Measurements from ENCODE around the gene EXT2.

The EXT2 gene

DNA sequence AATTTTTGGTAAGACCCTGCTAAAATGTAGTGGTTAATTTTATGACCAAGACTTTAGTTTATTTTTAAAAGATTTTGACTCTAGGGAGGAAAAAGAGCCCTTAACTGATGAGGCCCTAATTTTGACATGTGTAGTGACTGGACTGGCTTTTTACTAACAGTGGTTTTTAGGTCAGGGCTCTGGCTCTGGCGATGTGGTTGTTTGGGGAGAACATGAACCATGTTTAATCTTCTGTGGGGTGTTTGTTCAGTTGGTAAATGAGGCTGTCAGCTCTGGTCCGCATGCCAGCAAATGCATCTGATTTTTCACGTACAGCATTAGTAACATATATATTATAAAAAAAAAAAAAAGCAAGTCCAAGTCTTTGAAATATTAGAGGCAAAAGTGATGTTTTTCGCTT is 104.3 kb downstream of the EXT2 start:
- no peaks in the 10 kb centered on the region for H3K9me3 ChIP-seq (ENCODE audit: insufficient read depth, low read depth, low read length)
- no peaks in the 10 kb centered on the region for H3K4me1 ChIP-seq (ENCODE audit: insufficient read depth, low read length, poor library complexity, severe bottlenecking)
- no peaks in the 10 kb centered on the region for H3K27me3 ChIP-seq (ENCODE audit: insufficient read depth, low read length, poor library complexity, severe bottlenecking)
- H3K79me2 ChIP-seq (ENCODE audit: insufficient read depth, low read length), result no peaks in the 10 kb centered on the region
- H3K9me2 ChIP-seq (replicated peaks; ENCODE audit: low read depth, low read length), result no peaks in the 10 kb centered on the region
- no peak for TF ChIP-seq EZH2phosphoT487 (IDR thresholded peaks at IDR 0.05; ENCODE audit: borderline replicate concordance)
- TF ChIP-seq, protein P1, sequence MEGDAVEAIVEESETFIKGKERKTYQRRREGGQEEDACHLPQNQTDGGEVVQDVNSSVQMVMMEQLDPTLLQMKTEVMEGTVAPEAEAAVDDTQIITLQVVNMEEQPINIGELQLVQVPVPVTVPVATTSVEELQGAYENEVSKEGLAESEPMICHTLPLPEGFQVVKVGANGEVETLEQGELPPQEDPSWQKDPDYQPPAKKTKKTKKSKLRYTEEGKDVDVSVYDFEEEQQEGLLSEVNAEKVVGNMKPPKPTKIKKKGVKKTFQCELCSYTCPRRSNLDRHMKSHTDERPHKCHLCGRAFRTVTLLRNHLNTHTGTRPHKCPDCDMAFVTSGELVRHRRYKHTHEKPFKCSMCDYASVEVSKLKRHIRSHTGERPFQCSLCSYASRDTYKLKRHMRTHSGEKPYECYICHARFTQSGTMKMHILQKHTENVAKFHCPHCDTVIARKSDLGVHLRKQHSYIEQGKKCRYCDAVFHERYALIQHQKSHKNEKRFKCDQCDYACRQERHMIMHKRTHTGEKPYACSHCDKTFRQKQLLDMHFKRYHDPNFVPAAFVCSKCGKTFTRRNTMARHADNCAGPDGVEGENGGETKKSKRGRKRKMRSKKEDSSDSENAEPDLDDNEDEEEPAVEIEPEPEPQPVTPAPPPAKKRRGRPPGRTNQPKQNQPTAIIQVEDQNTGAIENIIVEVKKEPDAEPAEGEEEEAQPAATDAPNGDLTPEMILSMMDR (conservative IDR thresholded peaks at IDR 0.05; ENCODE audit: low read length), result no peak
- H3F3A ChIP-seq (ENCODE audit: low read depth), result no peaks in the 10 kb centered on the region
- peaks cover 42% of the 10 kb centered on the region; the same call in 1 of the 2 replicates for H3K36me3 ChIP-seq (ENCODE audit: insufficient read depth, low read length)
- H2AFZ ChIP-seq (ENCODE audit: low read length), result no peak overlapping the region
- H3K9ac ChIP-seq (ENCODE audit: low read depth, low read length, poor library complexity, severe bottlenecking), result no peak overlapping the region
- H4K20me1 ChIP-seq (ENCODE audit: insufficient read depth, low read length, poor library complexity, severe bottlenecking), result no peaks in the 10 kb centered on the region
- no peak overlapping the region for H3K4me3 ChIP-seq (ENCODE audit: low read length, poor library complexity, severe bottlenecking)
- H3K4me2 ChIP-seq (ENCODE audit: low read depth, low read length, poor library complexity, severe bottlenecking), result no peak overlapping the region

DNA sequence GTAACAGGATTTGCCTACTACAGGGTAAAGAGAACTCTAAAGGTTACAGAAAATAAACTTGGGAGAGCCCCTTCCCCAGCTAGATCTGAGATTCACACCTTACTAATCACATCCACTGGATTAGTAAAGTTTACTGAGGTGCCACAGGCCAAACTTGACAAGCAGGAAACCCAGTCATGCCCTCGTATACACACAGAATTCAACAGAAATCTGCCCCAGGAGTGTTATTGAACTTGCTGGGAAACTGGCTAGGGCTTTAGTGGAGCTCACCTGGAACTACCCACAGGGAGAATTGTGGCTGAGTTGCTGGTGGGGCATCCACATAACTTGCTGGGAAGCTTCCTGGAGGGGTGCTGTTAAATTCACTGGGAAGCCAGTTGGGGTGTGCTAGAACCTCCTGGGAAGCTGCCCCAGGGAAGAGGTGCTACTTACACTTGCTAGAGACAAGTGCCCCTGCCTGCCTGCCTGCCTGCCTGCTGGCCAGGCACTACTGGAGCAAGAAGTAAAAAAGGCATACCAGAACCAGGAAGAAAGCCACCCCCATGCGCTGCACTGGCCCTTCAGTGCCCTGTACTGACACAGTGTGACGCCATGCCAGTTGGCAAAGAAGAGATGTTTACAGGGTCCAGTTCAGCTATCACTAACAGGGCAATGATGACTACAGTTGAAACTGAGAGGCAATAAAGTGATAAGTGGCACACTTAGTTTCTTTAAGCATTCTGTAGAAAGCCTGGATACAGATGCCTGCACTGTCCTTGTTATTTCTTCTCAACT is 108.0 kb downstream of the EXT2 start:
- H2AFZ ChIP-seq (ENCODE audit: low read length), result no peak overlapping the region
- no peaks in the 10 kb centered on the region for H3F3A ChIP-seq (ENCODE audit: low read depth)
- no peak overlapping the region for H3K9ac ChIP-seq (ENCODE audit: low read depth, low read length, poor library complexity, severe bottlenecking)
- no peaks in the 10 kb centered on the region for H3K79me2 ChIP-seq (ENCODE audit: insufficient read depth, low read length)
- H3K9me3 ChIP-seq (ENCODE audit: insufficient read depth, low read depth, low read length), result no peaks in the 10 kb centered on the region
- TF ChIP-seq, protein P1 (conservative IDR thresholded peaks at IDR 0.05; ENCODE audit: low read length), result no peak
- TF ChIP-seq EZH2phosphoT487 (IDR thresholded peaks at IDR 0.05; ENCODE audit: borderline replicate concordance), result no peak
- no peaks in the 10 kb centered on the region for H3K4me1 ChIP-seq (ENCODE audit: insufficient read depth, low read length, poor library complexity, severe bottlenecking)
- no peak overlapping the region for H3K4me2 ChIP-seq (ENCODE audit: low read depth, low read length, poor library complexity, severe bottlenecking)
- no peaks in the 10 kb centered on the region for H3K9me2 ChIP-seq (replicated peaks; ENCODE audit: low read depth, low read length)
- H3K27me3 ChIP-seq (ENCODE audit: insufficient read depth, low read length, poor library complexity, severe bottlenecking), result no peaks in the 10 kb centered on the region
- peaks cover 44% of the 10 kb centered on the region; the same call in 1 of the 2 replicates for H3K36me3 ChIP-seq (ENCODE audit: insufficient read depth, low read length)
- no peak overlapping the region for H3K4me3 ChIP-seq (ENCODE audit: low read length, poor library complexity, severe bottlenecking)
- no peaks in the 10 kb centered on the region for H4K20me1 ChIP-seq (ENCODE audit: insufficient read depth, low read length, poor library complexity, severe bottlenecking)

DNA sequence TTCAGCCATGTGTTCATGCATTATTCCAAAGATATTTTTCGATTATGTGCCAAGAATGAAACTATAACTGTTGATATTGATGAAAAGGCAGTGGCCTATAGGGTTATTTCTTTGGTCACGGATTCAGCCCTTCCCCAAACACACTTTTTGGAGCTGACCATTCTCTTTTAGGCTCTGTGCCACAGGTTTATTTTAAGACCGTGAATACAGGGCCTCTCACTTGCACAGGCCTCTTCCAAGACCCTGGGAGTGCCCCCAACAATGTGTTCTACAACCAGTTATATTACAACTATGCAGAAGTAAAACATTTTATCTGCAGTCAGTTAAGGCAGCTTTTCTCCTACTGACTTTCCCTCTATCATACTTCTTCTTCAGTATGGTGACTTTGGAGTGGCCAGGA is 109.9 kb downstream of the EXT2 start:
- Histone ChIP-seq H4K20me1 (ENCODE audit: insufficient read depth, low read length, poor library complexity, severe bottlenecking) (no peaks in the 10 kb centered on the region), H3K4me3 (ENCODE audit: low read length, poor library complexity, severe bottlenecking) (no peak overlapping the region), H3K9ac (ENCODE audit: low read depth, low read length, poor library complexity, severe bottlenecking) (no peak overlapping the region), H3K79me2 (ENCODE audit: insufficient read depth, low read length) (no peaks in the 10 kb centered on the region), H3K4me1 (ENCODE audit: insufficient read depth, low read length, poor library complexity, severe bottlenecking) (no peaks in the 10 kb centered on the region), H2AFZ (ENCODE audit: low read length) (no peak overlapping the region), H3K27me3 (ENCODE audit: insufficient read depth, low read length, poor library complexity, severe bottlenecking) (no peaks in the 10 kb centered on the region), H3K9me3 (ENCODE audit: insufficient read depth, low read depth, low read length) (no peaks in the 10 kb centered on the region), H3K4me2 (ENCODE audit: low read depth, low read length, poor library complexity, severe bottlenecking) (no peak overlapping the region), H3F3A (ENCODE audit: low read depth) (no peaks in the 10 kb centered on the region), H3K36me3 (ENCODE audit: insufficient read depth, low read length) (peaks cover 36% of the 10 kb centered on the region; the same call in 1 of the 2 replicates), H3K9me2 (replicated peaks; ENCODE audit: low read depth, low read length) (no peaks in the 10 kb centered on the region)
- TF ChIP-seq, protein P1 (conservative IDR thresholded peaks at IDR 0.05; ENCODE audit: low read length), result no peak
- TF ChIP-seq EZH2phosphoT487 (IDR thresholded peaks at IDR 0.05; ENCODE audit: borderline replicate concordance), result no peak

Data from Loucy (cell line).